IMR-90 (cell line): Measurements from ENCODE around the gene DSCAML1. TPM values are rescaled to one million over a fixed set of nuclear protein-coding genes. Genes with fewer than 3 reads are reported as not detected.

Experiments used
- ATAC-seq: fragments of 200-7000 bp; cut with Tn5 transposase; 2 replicates; pipeline ENCODE4 v1.9.1; 2020; ENCODE audit warnings: low read depth, mild to moderate bottlenecking, moderate library complexity
- BruUV-seq: library from RNA; stranded (reverse); fragments of 400-500 nt; replicated peaks from 2 replicates; lab custom pipeline; 2021; lab: Mats Ljungman, UMichigan
- CTCF ChIA-PET: fragments of 300-600 bp; formaldehyde crosslinking; extraction: SDS; loops from one replicate; lab custom pipeline; 2021; ENCODE audit warnings: antibody characterized with exemption; lab: Yijun Ruan, JAX
- POLR2A ChIA-PET: fragments of 300-600 bp; sonication (Branson Sonifier 250); formaldehyde crosslinking; loops from one replicate; lab custom pipeline; 2022; ENCODE audit warnings: antibody characterized with exemption; ENCODE audit not compliant: unreplicated experiment; lab: Charles Lee
- DNase-seq: peaks from one replicate; pipeline ENCODE4 v3.0.0; 2013
- H2AFZ ChIP-seq: replicated peaks from 2 replicates; pipeline ENCODE3; 2013; ENCODE audit warnings: low read length, mild to moderate bottlenecking; ENCODE audit not compliant: poor library complexity
- H2AK5ac ChIP-seq: 2 replicates; pipeline ENCODE4 v1.6.1; 2013; ENCODE audit warnings: low read depth, low read length, inconsistent platforms
- H2AK9ac ChIP-seq: replicated peaks from 2 replicates; pipeline ENCODE3; 2013; ENCODE audit warnings: mild to moderate bottlenecking, low read depth, low read length, moderate library complexity; ENCODE audit not compliant: poor library complexity
- H2BK120ac ChIP-seq: 2 replicates; pipeline ENCODE4 v1.6.1; 2013; ENCODE audit warnings: low read depth, low read length, inconsistent platforms
- H2BK15ac ChIP-seq: 3 replicates; pipeline ENCODE4 v1.6.1; 2013; ENCODE audit warnings: low read depth, low read length, inconsistent platforms
- H2BK20ac ChIP-seq: 2 replicates; pipeline ENCODE4 v1.6.1; 2013; ENCODE audit warnings: low read depth, mild to moderate bottlenecking, inconsistent platforms, low read length, moderate library complexity
- H2BK5ac ChIP-seq: 2 replicates; pipeline ENCODE4 v1.6.1; 2013; ENCODE audit warnings: mild to moderate bottlenecking, low read depth, low read length, inconsistent platforms; ENCODE audit not compliant: poor library complexity, severe bottlenecking
- H3K14ac ChIP-seq: replicated peaks from 2 replicates; pipeline ENCODE4 v1.6.1; 2013; ENCODE audit warnings: low read depth, low read length, inconsistent platforms
- H3K18ac ChIP-seq: 2 replicates; pipeline ENCODE4 v1.6.1; 2013; ENCODE audit warnings: low read depth, low read length, control low read depth
- H3K23ac ChIP-seq: 2 replicates; pipeline ENCODE4 v1.6.1; 2013; ENCODE audit warnings: low read depth, low read length, inconsistent platforms
- H3K27ac ChIP-seq: 2 replicates; pipeline ENCODE4 v1.5.1; 2013; ENCODE audit warnings: mild to moderate bottlenecking, control low read depth, low read length; ENCODE audit not compliant: insufficient read depth
- H3K27me3 ChIP-seq: 2 replicates; pipeline ENCODE4 v1.6.1; 2013; ENCODE audit warnings: low read length; ENCODE audit not compliant: control insufficient read depth, insufficient read depth
- H3K36me3 ChIP-seq: 2 replicates; pipeline ENCODE4 v1.6.1; 2013; ENCODE audit warnings: low read length, mixed read lengths; ENCODE audit not compliant: control insufficient read depth, insufficient read depth
- H3K4ac ChIP-seq: 2 replicates; pipeline ENCODE4 v1.6.1; 2013; ENCODE audit warnings: low read depth, low read length, inconsistent platforms
- H3K4me1 ChIP-seq: 2 replicates; pipeline ENCODE4 v1.6.1; 2013; ENCODE audit warnings: low read length, mixed read lengths; ENCODE audit not compliant: control insufficient read depth, insufficient read depth
- H3K4me2 ChIP-seq: 2 replicates; pipeline ENCODE4 v1.6.1; 2013; ENCODE audit warnings: low read depth, mild to moderate bottlenecking, control low read depth, low read length, moderate library complexity
- H3K4me3 ChIP-seq: 2 replicates; pipeline ENCODE4 v1.5.1; 2013; ENCODE audit warnings: low read depth, mild to moderate bottlenecking, control low read depth, low read length, moderate library complexity; ENCODE audit not compliant: insufficient read depth
- H3K56ac ChIP-seq: 2 replicates; pipeline ENCODE4 v1.6.1; 2013; ENCODE audit warnings: low read length, inconsistent platforms; ENCODE audit not compliant: insufficient read depth; ENCODE audit errors: extremely low read depth
- H3K79me1 ChIP-seq, 2 experiments: 2 replicates each; pipeline ENCODE4 v1.6.1; 2013; ENCODE audit warnings: low read length in 2 of 2, inconsistent platforms in 1 of 2, low read depth in 1 of 2
- H3K9ac ChIP-seq: 2 replicates; pipeline ENCODE4 v1.6.1; 2013; ENCODE audit warnings: low read depth, low read length, control low read depth
- H3K9me1 ChIP-seq: 2 replicates; pipeline ENCODE4 v1.6.1; 2013; ENCODE audit warnings: low read length, inconsistent platforms; ENCODE audit not compliant: insufficient read depth
- H3K9me3 ChIP-seq: 2 replicates; pipeline ENCODE4 v1.6.1; 2013; ENCODE audit warnings: low read length; ENCODE audit not compliant: control insufficient read depth, insufficient read depth
- H4K20me1 ChIP-seq: 2 replicates; pipeline ENCODE4 v1.6.1; 2013; ENCODE audit warnings: low read length, inconsistent platforms; ENCODE audit not compliant: insufficient read depth
- H4K5ac ChIP-seq: 2 replicates; pipeline ENCODE4 v1.6.1; 2013; ENCODE audit warnings: mild to moderate bottlenecking, low read depth, low read length, control low read depth
- H4K8ac ChIP-seq, 2 experiments: 2 replicates each; pipeline ENCODE4 v1.6.1; 2013; ENCODE audit warnings: low read depth in 2 of 2, low read length in 2 of 2, control low read depth in 1 of 2, inconsistent platforms in 1 of 2
- H4K91ac ChIP-seq: 2 replicates; pipeline ENCODE4 v1.6.1; 2013; ENCODE audit warnings: low read depth, low read length, inconsistent platforms; ENCODE audit not compliant: insufficient read depth
- BHLHE40 ChIP-seq: fragments of 150-350 bp; IDR thresholded peaks from 2 replicates; pipeline ENCODE4 v1.6.1; 2016; ENCODE audit warnings: mild to moderate bottlenecking, low read depth, low read length
- CEBPB ChIP-seq: IDR thresholded peaks from 2 replicates; pipeline ENCODE4 v1.6.1; 2012; ENCODE audit warnings: low read depth, low read length, improper control_type of control experiment
- CHD1 ChIP-seq: IDR thresholded peaks from 2 replicates; pipeline ENCODE4 v1.6.1; 2012; ENCODE audit warnings: low read depth, low read length, improper control_type of control experiment
- FOS ChIP-seq: fragments of 150-350 bp; IDR thresholded peaks from 2 replicates; pipeline ENCODE4 v1.6.1; 2016; ENCODE audit warnings: low read depth, low read length
- MAFK ChIP-seq: IDR thresholded peaks from 2 replicates; pipeline ENCODE4 v1.6.1; 2012; ENCODE audit warnings: low read depth, low read length, improper control_type of control experiment
- MAZ ChIP-seq: IDR thresholded peaks from 2 replicates; pipeline ENCODE4 v1.6.1; 2012; ENCODE audit warnings: low read depth, mild to moderate bottlenecking, low read length, improper control_type of control experiment, moderate library complexity, borderline replicate concordance
- MXI1 ChIP-seq: IDR thresholded peaks from 2 replicates; pipeline ENCODE4 v1.6.1; 2012; ENCODE audit warnings: low read depth, mild to moderate bottlenecking, low read length, moderate library complexity, borderline replicate concordance
- NFE2L2 ChIP-seq: fragments of 150-350 bp; IDR thresholded peaks from 2 replicates; pipeline ENCODE4 v1.6.1; 2016; ENCODE audit warnings: low read depth, mild to moderate bottlenecking, low read length
- POLR2A ChIP-seq: IDR thresholded peaks from 2 replicates; pipeline ENCODE4 v1.6.1; 2012; ENCODE audit warnings: mild to moderate bottlenecking, low read depth, low read length
- RAD21 ChIP-seq: IDR thresholded peaks from 2 replicates; pipeline ENCODE4 v1.6.1; 2012; ENCODE audit warnings: low read length, improper control_type of control experiment
- RCOR1 ChIP-seq: IDR thresholded peaks from 2 replicates; pipeline ENCODE4 v1.6.1; 2012; ENCODE audit warnings: mild to moderate bottlenecking, low read length, improper control_type of control experiment; ENCODE audit not compliant: insufficient replicate concordance
- RFX5 ChIP-seq: IDR thresholded peaks from 2 replicates; pipeline ENCODE4 v1.8.0; 2012; ENCODE audit warnings: low read depth, mild to moderate bottlenecking, low read length, moderate library complexity
- WGBS, 2 experiments: methylation state at CpG; one replicate each; pipeline versions ENCODE4 v1.1.5 to v1.1.7; 2013; ENCODE audit warnings: missing lambda C conversion rate in 2 of 2; ENCODE audit not compliant: insufficient read length in 1 of 2; ENCODE audit errors: extremely low coverage in 2 of 2; 5-methylcytosine and 5-hydroxymethylcytosine counted together
- dilution Hi-C: fragments of 300-500 bp; cut with HindIII; formaldehyde crosslinking; loops from one replicate; pipeline ENCODE4 v1.14.3; 2018; ENCODE audit warnings: low sequenced_read_pairs; ENCODE audit not compliant: unreplicated experiment
- in situ Hi-C: fragments of 300-500 bp; cut with MboI; formaldehyde crosslinking; loops from 3 replicates; pipeline ENCODE4 v1.14.3; 2019; ENCODE audit warnings: low sequenced_read_pairs, inconsistent platforms, mixed read lengths
- intact Hi-C: fragments of 100-400 bp; cut with micrococcal nuclease; formaldehyde crosslinking; loops from 2 replicates; pipeline ENCODE4 v1.10.0; 2022
- polyA plus RNA-seq, 3 experiments: library from polyadenylated mRNA; depleted of rRNA; stranded (reverse); fragments of >200 nt; gene quantifications; 2 replicates each; pipeline ENCODE4 v1.2.3, GENCODE V29; 2012; ENCODE audit warnings: low replicate concordance in 1 of 3
- total RNA-seq: library from RNA; depleted of rRNA; stranded (reverse); fragments of >200 nt; gene quantifications from 2 replicates; pipeline ENCODE4 v1.2.3, GENCODE V29; 2012
- TF ChIP-seq, protein P1 (sequence below): fragments of 150-350 bp; IDR thresholded peaks from 2 replicates; pipeline ENCODE4 v1.6.1; 2017; ENCODE audit warnings: mild to moderate bottlenecking, antibody characterized with exemption, low read length, low read depth
- TF ChIP-seq, protein P2 (sequence below): conservative IDR thresholded peaks from 2 replicates; pipeline ENCODE4 v1.5.1; 2012; ENCODE audit warnings: mild to moderate bottlenecking, low read depth, low read length, improper control_type of control experiment
- TF ChIP-seq, protein P3 (sequence below): fragments of 150-350 bp; IDR thresholded peaks from 2 replicates; pipeline ENCODE4 v1.6.1; 2016; ENCODE audit warnings: low read depth, mild to moderate bottlenecking, low read length, moderate library complexity, borderline replicate concordance

The DSCAML1 gene
- total and polyA plus RNA-seq, 2 of the 4 experiments (the other 2 are of a cell fraction) = not detected

DNA sequence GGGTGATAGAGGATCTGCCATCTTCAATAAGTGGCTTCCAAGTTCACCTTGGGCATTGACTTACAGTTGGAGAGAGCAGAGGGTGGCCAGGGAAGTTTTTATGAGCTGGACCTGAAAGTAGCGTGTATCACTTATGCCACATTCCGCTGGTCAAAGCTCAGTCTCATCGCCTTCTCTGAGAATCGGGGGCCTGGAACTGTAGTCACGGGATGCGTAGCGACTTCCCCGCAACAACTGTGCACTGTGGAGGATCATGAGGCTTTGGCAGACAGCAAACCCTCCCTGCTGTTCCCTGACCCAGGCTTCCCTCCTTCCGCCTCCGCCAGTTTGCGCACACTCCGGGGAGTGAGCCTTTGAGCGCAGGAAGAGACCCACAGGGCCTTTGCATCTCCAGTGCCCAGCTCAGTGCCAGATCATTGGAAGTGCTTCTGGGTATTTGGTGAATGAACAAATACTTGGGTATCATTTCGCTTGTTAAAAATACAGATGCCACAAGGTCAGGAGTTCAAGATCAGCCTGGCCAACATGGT, 373.9 kb downstream of the DSCAML1 start:
- Histone ChIP-seq H2BK120ac (no peak overlapping the region), H3K56ac (no peak overlapping the region), H3K4me2 (no peak overlapping the region), H2BK20ac (no peak overlapping the region), H3K9ac (no peak overlapping the region), H3K4me3 (no peak overlapping the region), H3K4ac (no peak overlapping the region), H3K14ac (no peak overlapping the region), H3K79me1 (no peaks in the 10 kb centered on the region), H3K18ac (no peak overlapping the region), H3K4me1 (no peaks in the 10 kb centered on the region), H2AK9ac (no peak overlapping the region), H4K8ac (no peak overlapping the region), H4K91ac (no peak overlapping the region), H3K27ac (no peak overlapping the region), H4K5ac (no peak overlapping the region), H3K27me3 (peaks cover 24% of the 10 kb centered on the region), H4K20me1 (no peaks in the 10 kb centered on the region), H2AK5ac (no peak overlapping the region), H3K23ac (no peak overlapping the region), H2BK5ac (no peak overlapping the region), H3K9me3 (no peaks in the 10 kb centered on the region), H3K36me3 (no peaks in the 10 kb centered on the region), H2BK15ac (no peak overlapping the region), H3K9me1 (no peaks in the 10 kb centered on the region), H2AFZ (no peak overlapping the region)
- 87% methylated on average over 7 of the region's 14 CpGs; no CpG with 5 or more reads in 1 of the 2 experiments for WGBS, 2 experiments
- DNase-seq (no peak), ATAC-seq (no peak)
- dilution Hi-C loops = no loop called here
- ChIA-PET CTCF (interaction anchor here (1.3 kb wide), 1 partner anchor 34 kb away, joined by 3 read pairs; no protein-coding TSS in a partner anchor), POLR2A (no interaction called here)
- no TSS peak for BruUV-seq
- in situ Hi-C loops = no loop called here
- TF ChIP-seq, protein P1, sequence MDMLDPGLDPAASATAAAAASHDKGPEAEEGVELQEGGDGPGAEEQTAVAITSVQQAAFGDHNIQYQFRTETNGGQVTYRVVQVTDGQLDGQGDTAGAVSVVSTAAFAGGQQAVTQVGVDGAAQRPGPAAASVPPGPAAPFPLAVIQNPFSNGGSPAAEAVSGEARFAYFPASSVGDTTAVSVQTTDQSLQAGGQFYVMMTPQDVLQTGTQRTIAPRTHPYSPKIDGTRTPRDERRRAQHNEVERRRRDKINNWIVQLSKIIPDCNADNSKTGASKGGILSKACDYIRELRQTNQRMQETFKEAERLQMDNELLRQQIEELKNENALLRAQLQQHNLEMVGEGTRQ = no peak
- TF ChIP-seq MXI1 = no peak
- TF ChIP-seq, protein P2, sequence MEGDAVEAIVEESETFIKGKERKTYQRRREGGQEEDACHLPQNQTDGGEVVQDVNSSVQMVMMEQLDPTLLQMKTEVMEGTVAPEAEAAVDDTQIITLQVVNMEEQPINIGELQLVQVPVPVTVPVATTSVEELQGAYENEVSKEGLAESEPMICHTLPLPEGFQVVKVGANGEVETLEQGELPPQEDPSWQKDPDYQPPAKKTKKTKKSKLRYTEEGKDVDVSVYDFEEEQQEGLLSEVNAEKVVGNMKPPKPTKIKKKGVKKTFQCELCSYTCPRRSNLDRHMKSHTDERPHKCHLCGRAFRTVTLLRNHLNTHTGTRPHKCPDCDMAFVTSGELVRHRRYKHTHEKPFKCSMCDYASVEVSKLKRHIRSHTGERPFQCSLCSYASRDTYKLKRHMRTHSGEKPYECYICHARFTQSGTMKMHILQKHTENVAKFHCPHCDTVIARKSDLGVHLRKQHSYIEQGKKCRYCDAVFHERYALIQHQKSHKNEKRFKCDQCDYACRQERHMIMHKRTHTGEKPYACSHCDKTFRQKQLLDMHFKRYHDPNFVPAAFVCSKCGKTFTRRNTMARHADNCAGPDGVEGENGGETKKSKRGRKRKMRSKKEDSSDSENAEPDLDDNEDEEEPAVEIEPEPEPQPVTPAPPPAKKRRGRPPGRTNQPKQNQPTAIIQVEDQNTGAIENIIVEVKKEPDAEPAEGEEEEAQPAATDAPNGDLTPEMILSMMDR = no peak
- TF ChIP-seq RAD21 = no peak
- no peak for TF ChIP-seq CHD1
- no peak for TF ChIP-seq CEBPB
- TF ChIP-seq, protein P3, sequence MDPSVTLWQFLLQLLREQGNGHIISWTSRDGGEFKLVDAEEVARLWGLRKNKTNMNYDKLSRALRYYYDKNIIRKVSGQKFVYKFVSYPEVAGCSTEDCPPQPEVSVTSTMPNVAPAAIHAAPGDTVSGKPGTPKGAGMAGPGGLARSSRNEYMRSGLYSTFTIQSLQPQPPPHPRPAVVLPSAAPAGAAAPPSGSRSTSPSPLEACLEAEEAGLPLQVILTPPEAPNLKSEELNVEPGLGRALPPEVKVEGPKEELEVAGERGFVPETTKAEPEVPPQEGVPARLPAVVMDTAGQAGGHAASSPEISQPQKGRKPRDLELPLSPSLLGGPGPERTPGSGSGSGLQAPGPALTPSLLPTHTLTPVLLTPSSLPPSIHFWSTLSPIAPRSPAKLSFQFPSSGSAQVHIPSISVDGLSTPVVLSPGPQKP = no peak
- no peak for TF ChIP-seq BHLHE40
- no peak for TF ChIP-seq RCOR1
- no peak for TF ChIP-seq NFE2L2
- TF ChIP-seq RFX5 = no peak
- TF ChIP-seq FOS = no peak
- no peak for TF ChIP-seq MAZ
- no peak for TF ChIP-seq MAFK
- no peak for TF ChIP-seq POLR2A
- intact Hi-C loops = no loop called here
